ENCODE measurements around the gene NWD2. TPM values are rescaled to one million over a fixed set of nuclear protein-coding genes. Genes with fewer than 3 reads are reported as not detected.

Gene NWD2
- total RNA-seq: not detected in 2 replicates

DNA sequence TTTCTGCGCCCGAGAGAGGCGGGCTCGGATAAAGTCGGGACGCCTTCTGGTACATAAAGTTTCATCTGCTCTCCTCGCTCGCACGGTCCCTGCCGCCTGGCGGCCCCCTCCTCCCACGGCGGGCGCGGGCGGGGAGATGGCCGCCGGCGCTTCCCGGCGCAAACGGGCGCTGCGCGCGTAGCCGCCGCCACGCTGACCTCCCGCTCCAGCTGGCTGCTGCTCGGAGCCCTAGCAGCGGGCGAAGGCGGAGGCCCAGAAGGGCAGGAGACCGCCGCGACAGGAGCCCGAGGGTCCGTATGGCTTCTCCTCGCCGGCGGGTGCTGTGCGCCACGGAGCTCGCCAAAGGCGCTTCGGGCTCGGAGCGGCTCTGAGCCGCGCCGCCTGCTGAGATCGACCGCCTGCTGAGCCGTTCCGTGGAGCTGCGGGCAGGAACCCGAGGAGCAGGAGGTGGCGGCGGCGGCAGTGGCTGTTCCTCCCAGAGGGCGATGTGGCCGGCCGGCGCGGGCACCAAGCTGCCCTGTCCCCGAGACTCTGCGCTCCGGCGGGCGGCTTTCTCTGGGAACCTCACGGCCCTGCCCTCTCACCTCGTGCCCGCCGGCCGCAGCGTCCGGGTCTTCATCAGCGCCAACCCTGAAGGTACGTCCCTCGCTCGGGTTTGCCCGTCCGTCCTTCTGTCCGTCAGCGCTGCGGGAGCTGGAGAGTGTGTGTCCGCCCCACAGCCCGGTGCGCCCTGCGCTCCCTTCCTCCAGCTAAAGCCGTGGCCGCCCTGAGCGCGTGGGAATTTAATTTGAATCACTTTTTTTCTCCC, at the start of gene NWD2:
Gene NWD2, plus strand, starts transcription at position 161 of the 808 bp plus-strand sequence. Its CDS starts 325 bp downstream, at position 486.

Data from uterine smooth muscle cell (primary cell).